Measurements from ENCODE around the gene MEFV. TPM values are rescaled to one million over a fixed set of nuclear protein-coding genes. Genes with fewer than 3 reads are reported as not detected.
A peak's percentile ranks its signal among the peaks of the same experiment; 100 is the strongest.

The MEFV gene
- total RNA-seq, 1 experiment from 2014 or later, result 0.46 TPM

GRCh38 chr16:3268294-3268693 lies 11.9 kb upstream of the MEFV start:
- ChIA-PET POLR2A (no interaction called here), CTCF (no interaction called here)
- no peak overlapping the region for H3K4me3 ChIP-seq (ENCODE audit: low read depth in 2 of 2, low read length in 2 of 2)
- H3K27ac ChIP-seq (ENCODE audit: low read length), result no peak overlapping the region
- H3K36me3 ChIP-seq (ENCODE audit: control insufficient read depth, insufficient read depth, low read length), result no peaks in the 10 kb centered on the region
- TF ChIP-seq POLR2AphosphoS5 (IDR thresholded peaks at IDR 0.05; ENCODE audit: low read depth, low read length), result no peak
- no peak for TF ChIP-seq SIN3A (IDR thresholded peaks at IDR 0.05; ENCODE audit: borderline replicate concordance, insufficient read depth, low read depth, low read length)
- no peak for TF ChIP-seq CTCF (IDR thresholded peaks at IDR 0.05)
- no peak for TF ChIP-seq TCF7L2 (IDR thresholded peaks at IDR 0.05; ENCODE audit: low read depth, low read length)
- no peak for TF ChIP-seq REST (IDR thresholded peaks at IDR 0.05; ENCODE audit: insufficient read depth in 1 of 2, low read depth in 2 of 2, low read length in 1 of 2)
- intact Hi-C loops (cut with micrococcal nuclease; ENCODE audit: unreplicated experiment), result no loop called here
- H3K9me3 ChIP-seq (ENCODE audit: control insufficient read depth, insufficient read depth, low read depth, low read length), result no peaks in the 10 kb centered on the region
- DNase-seq (ENCODE audit: low read depth, low spot score) (no peak), ATAC-seq (no peak)
- peaks cover 3% of the 10 kb centered on the region; the same call in 1 of the 2 replicates for H3K4me1 ChIP-seq (ENCODE audit: control insufficient read depth, insufficient read depth, low read length)
- no TSS peak for BruUV-seq (replicated peaks)
- in situ Hi-C loops (cut with HindIII; ENCODE audit: low pct_unique_long_range_greater_than_20kb, low sequenced_read_pairs), result no loop called here
- H3K27me3 ChIP-seq (ENCODE audit: control insufficient read depth, insufficient read depth, low read length), result no peaks in the 10 kb centered on the region

GRCh38 chr16:3266873-3267537 lies 10.6 kb upstream of the MEFV start:
- H3K4me3 ChIP-seq (ENCODE audit: low read depth in 2 of 2, low read length in 2 of 2), result no peak overlapping the region
- ChIA-PET CTCF (interaction anchor here (0.7 to 1.0 kb wide), 4 partner anchors 10 to 246 kb away, joined by 3 to 6 read pairs (median 4); partner anchors contain the start of gene ZNF263), POLR2A (interaction anchor here (0.6 kb wide), 1 partner anchor 59 kb away, joined by 7 read pairs; no protein-coding TSS in a partner anchor)
- H3K36me3 ChIP-seq (ENCODE audit: control insufficient read depth, insufficient read depth, low read length), result no peaks in the 10 kb centered on the region
- no peaks in the 10 kb centered on the region for H3K9me3 ChIP-seq (ENCODE audit: control insufficient read depth, insufficient read depth, low read depth, low read length)
- TF ChIP-seq POLR2AphosphoS5 (IDR thresholded peaks at IDR 0.05; ENCODE audit: low read depth, low read length), result no peak
- peak; percentile 87 for TF ChIP-seq CTCF (IDR thresholded peaks at IDR 0.05)
- peaks cover 8% of the 10 kb centered on the region; the same call in 1 of the 2 replicates for H3K4me1 ChIP-seq (ENCODE audit: control insufficient read depth, insufficient read depth, low read length)
- in situ Hi-C loops (cut with HindIII; ENCODE audit: low pct_unique_long_range_greater_than_20kb, low sequenced_read_pairs) (no loop called here), intact Hi-C loops (cut with micrococcal nuclease; ENCODE audit: unreplicated experiment) (no loop called here)
- no peak overlapping the region for H3K27ac ChIP-seq (ENCODE audit: low read length)
- no TSS peak for BruUV-seq (replicated peaks)
- ATAC-seq (no peak), DNase-seq (ENCODE audit: low read depth, low spot score) (peak; percentile 17)
- H3K27me3 ChIP-seq (ENCODE audit: control insufficient read depth, insufficient read depth, low read length), result no peaks in the 10 kb centered on the region
